CD4-positive, alpha-beta memory T cell (primary cell): ENCODE data around the gene TRIM41. TPM values are rescaled to one million over a fixed set of nuclear protein-coding genes. Genes with fewer than 3 reads are reported as not detected.

Experiments
- CTCF ChIA-PET: fragments of 350-600 bp; sonication (Branson Sonifier 250); formaldehyde crosslinking; loops from one replicate; lab custom pipeline; 2021; ENCODE audit warnings: inconsistent platforms; ENCODE audit not compliant: partially characterized antibody; lab: Charles Lee
- POLR2A ChIA-PET: fragments of 350-600 bp; sonication (Branson Sonifier 250); formaldehyde crosslinking; loops from one replicate; lab custom pipeline; 2021; ENCODE audit not compliant: partially characterized antibody; lab: Charles Lee
- DNase-seq, 5 donors: peaks; one replicate each; pipeline versions ENCODE4 v3.0.0 to v3.0.0-alpha.2; 2020 to 2022; ENCODE audit warnings: mixed read lengths in 1 of 5
- H3K27ac ChIP-seq: one replicate; pipeline ENCODE4 v1.7.0; 2013; ENCODE audit warnings: low read depth, low read length
- H3K27me3 ChIP-seq: 2 replicates; pipeline ENCODE4 v1.7.0; 2013; ENCODE audit warnings: mild to moderate bottlenecking, low read length, moderate library complexity; ENCODE audit not compliant: insufficient read depth
- H3K36me3 ChIP-seq: 2 replicates; pipeline ENCODE4 v1.7.0; 2013; ENCODE audit warnings: mild to moderate bottlenecking, low read length, moderate library complexity; ENCODE audit not compliant: insufficient read depth
- H3K4me1 ChIP-seq: 2 replicates; pipeline ENCODE4 v1.7.0; 2013; ENCODE audit warnings: mild to moderate bottlenecking, low read length, moderate library complexity; ENCODE audit not compliant: insufficient read depth
- H3K4me3 ChIP-seq, 2 donors: one replicate each; pipeline ENCODE4 v1.7.0; 2013; ENCODE audit warnings: low read length in 2 of 2, mild to moderate bottlenecking in 1 of 2
- H3K9me3 ChIP-seq, 2 donors: one replicate each; pipeline ENCODE4 v1.7.0; 2013; ENCODE audit warnings: low read length in 2 of 2, control low read depth in 1 of 2; ENCODE audit not compliant: control insufficient read depth in 1 of 2
- H3K27ac Mint-ChIP-seq, 7 donors: one replicate each; pipeline ENCODE4 v1.8.0; 2020 to 2021; ENCODE audit warnings: mixed read lengths in 7 of 7, mild to moderate bottlenecking in 6 of 7, inconsistent platforms in 3 of 7, moderate library complexity in 3 of 7
- H3K27me3 Mint-ChIP-seq, 2 donors: one replicate each; pipeline ENCODE4 v1.8.0; 2020 to 2021; ENCODE audit warnings: mixed read lengths in 2 of 2
- H3K36me3 Mint-ChIP-seq, 2 donors: one replicate each; pipeline ENCODE4 v1.8.0; 2020 to 2021; ENCODE audit warnings: mixed read lengths in 2 of 2, inconsistent platforms in 1 of 2, mild to moderate bottlenecking in 1 of 2
- H3K4me1 Mint-ChIP-seq, 4 donors: one replicate each; pipeline ENCODE4 v1.8.0; 2020 to 2021; ENCODE audit warnings: mixed read lengths in 4 of 4, mild to moderate bottlenecking in 1 of 4
- H3K4me3 Mint-ChIP-seq, 8 donors: one replicate each; pipeline ENCODE4 v1.8.0; 2020 to 2021; ENCODE audit warnings: mixed read lengths in 8 of 8, mild to moderate bottlenecking in 7 of 8, moderate library complexity in 6 of 8, inconsistent platforms in 3 of 8
- H3K9me3 Mint-ChIP-seq, 8 donors: one replicate each; pipeline ENCODE4 v1.8.0; 2020 to 2021; ENCODE audit warnings: mixed read lengths in 8 of 8, mild to moderate bottlenecking in 5 of 8, inconsistent platforms in 3 of 8, moderate library complexity in 1 of 8
- intact Hi-C: fragments of 100-400 bp; cut with micrococcal nuclease; formaldehyde crosslinking; loops from one replicate; pipeline ENCODE4 v1.15.1; 2023
- polyA plus RNA-seq, 2 donors: library from polyadenylated mRNA; unstranded; fragments of 300-500 nt; fragmentation: Illumina TruSeq; gene quantifications; one replicate each; pipeline ENCODE4 v1.2.3, GENCODE V29; 2021
- total RNA-seq, 2 experiments: library from RNA; stranded (reverse); gene quantifications; one replicate each; pipeline ENCODE4 v1.2.3, GENCODE V29; 2021

Gene TRIM41
- total and polyA plus RNA-seq, 4 experiments from 2014 or later: 1.7 to 40.7 (median 20.9) TPM

- no peak for DNase-seq
- intact Hi-C loops: no loop called here
- Histone ChIP-seq H3K27ac (no peak overlapping the region), H3K4me1 (peaks cover 79% of the 10 kb centered on the region), H3K9me3 (no peaks in the 10 kb centered on the region), H3K4me3 (no peak overlapping the region), H3K36me3 (peaks cover 16% of the 10 kb centered on the region), H3K27me3 (no peaks in the 10 kb centered on the region)
- H3K27ac Mint-ChIP-seq: peak overlapping the region in 6 of 7 donors; percentile 2 to 83 (median 59)
- H3K27me3 Mint-ChIP-seq: no peaks in the 10 kb centered on the region
- peak overlapping the region in 2 of 8 donors; percentile 1 to 66 for H3K4me3 Mint-ChIP-seq
- CTCF ChIA-PET: interaction anchor here (1.0 to 2.5 kb wide), 4 partner anchors 12 to 71 kb away, joined by 3 to 8 read pairs (median 4); no protein-coding TSS in a partner anchor
- POLR2A ChIA-PET: interaction anchor here (0.9 to 10.9 kb wide), 6 partner anchors 11 to 71 kb away, joined by 3 to 397 read pairs (median 4); partner anchors contain the start of genes RACK1 and TRIM41
- H3K4me1 Mint-ChIP-seq: peaks cover 53 to 85% (median 67%) of the 10 kb centered on the region in 4 donors
- no peaks in the 10 kb centered on the region for H3K9me3 Mint-ChIP-seq
- peaks cover 25 to 51% of the 10 kb centered on the region in 2 donors for H3K36me3 Mint-ChIP-seq
Measured at GRCh38 chr5:181255836-181256578, 32.9 kb downstream of the TRIM41 start.

DNA sequence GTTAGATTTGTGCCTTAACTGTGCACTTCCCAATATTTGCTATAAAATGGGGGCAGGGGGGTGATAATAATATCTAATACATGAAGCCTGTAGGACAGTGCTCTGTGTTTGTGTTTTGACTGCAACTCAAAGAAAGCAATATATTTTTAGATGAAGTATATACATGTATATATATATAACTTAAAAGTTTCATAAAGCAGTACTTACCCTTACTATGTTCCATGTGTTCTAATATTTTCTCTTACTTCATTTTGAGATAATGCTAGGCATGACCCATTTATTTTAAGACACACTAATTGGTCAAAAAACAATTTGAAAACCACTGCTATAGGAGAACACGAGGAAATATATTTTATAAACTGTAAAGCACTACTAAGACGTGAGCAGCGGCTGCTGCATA is 35.5 kb downstream of the TRIM41 start:
- H3K4me1 ChIP-seq: peaks cover 68% of the 10 kb centered on the region
- intact Hi-C loops: no loop called here
- peak overlapping the region; percentile 81 to 94 for H3K4me3 ChIP-seq
- Mint-ChIP-seq H3K4me1 (peaks cover 47 to 72% (median 61%) of the 10 kb centered on the region in 4 donors), H3K36me3 (peaks cover 24 to 47% of the 10 kb centered on the region in 2 donors), H3K27ac (peak overlapping the region; percentile 59 to 99 (median 99)), H3K4me3 (peak overlapping the region; percentile 96 to 100 (median 99)), H3K27me3 (no peaks in the 10 kb centered on the region), H3K9me3 (no peaks in the 10 kb centered on the region)
- no peak for DNase-seq
- ChIA-PET CTCF (no interaction called here), POLR2A (interaction anchor here (4.3 to 10.9 kb wide), 3 partner anchors 13 to 53 kb away, joined by 83 to 397 read pairs (median 215); partner anchors contain the start of genes RACK1, TRIM41 and TRIM7)
- peak overlapping the region; percentile 99 for H3K27ac ChIP-seq
- peaks cover 14% of the 10 kb centered on the region for H3K36me3 ChIP-seq
- no peaks in the 10 kb centered on the region for H3K9me3 ChIP-seq
- no peaks in the 10 kb centered on the region for H3K27me3 ChIP-seq

- peak overlapping the region; percentile 81 to 94 for H3K4me3 ChIP-seq
- POLR2A ChIA-PET: interaction anchor here (3.0 to 10.9 kb wide), 5 partner anchors 14 to 456 kb away, joined by 15 to 397 read pairs (median 83); partner anchors contain the start of genes RACK1, TRIM41 and TRIM7
- H3K36me3 ChIP-seq: peaks cover 19% of the 10 kb centered on the region
- peak overlapping the region; percentile 96 to 100 (median 99) for H3K4me3 Mint-ChIP-seq
- peaks cover 46 to 74% (median 61%) of the 10 kb centered on the region in 4 donors for H3K4me1 Mint-ChIP-seq
- no peaks in the 10 kb centered on the region for H3K27me3 Mint-ChIP-seq
- H3K27ac Mint-ChIP-seq: peak overlapping the region; percentile 97 to 99 (median 99)
- H3K9me3 ChIP-seq: no peaks in the 10 kb centered on the region
- H3K27ac ChIP-seq: peak overlapping the region; percentile 99
- intact Hi-C loops: no loop called here
- DNase-seq: no peak
- H3K4me1 ChIP-seq: peaks cover 68% of the 10 kb centered on the region
- H3K27me3 ChIP-seq: no peaks in the 10 kb centered on the region
- peaks cover 28 to 48% of the 10 kb centered on the region in 2 donors for H3K36me3 Mint-ChIP-seq
- no peaks in the 10 kb centered on the region for H3K9me3 Mint-ChIP-seq
- CTCF ChIA-PET: interaction anchor here (2.9 to 3.6 kb wide), 3 partner anchors 9 to 74 kb away, joined by 21 to 29 read pairs (median 27); no protein-coding TSS in a partner anchor
Measured at GRCh38 chr5:181259283-181259682, 36.2 kb downstream of the TRIM41 start.

DNA sequence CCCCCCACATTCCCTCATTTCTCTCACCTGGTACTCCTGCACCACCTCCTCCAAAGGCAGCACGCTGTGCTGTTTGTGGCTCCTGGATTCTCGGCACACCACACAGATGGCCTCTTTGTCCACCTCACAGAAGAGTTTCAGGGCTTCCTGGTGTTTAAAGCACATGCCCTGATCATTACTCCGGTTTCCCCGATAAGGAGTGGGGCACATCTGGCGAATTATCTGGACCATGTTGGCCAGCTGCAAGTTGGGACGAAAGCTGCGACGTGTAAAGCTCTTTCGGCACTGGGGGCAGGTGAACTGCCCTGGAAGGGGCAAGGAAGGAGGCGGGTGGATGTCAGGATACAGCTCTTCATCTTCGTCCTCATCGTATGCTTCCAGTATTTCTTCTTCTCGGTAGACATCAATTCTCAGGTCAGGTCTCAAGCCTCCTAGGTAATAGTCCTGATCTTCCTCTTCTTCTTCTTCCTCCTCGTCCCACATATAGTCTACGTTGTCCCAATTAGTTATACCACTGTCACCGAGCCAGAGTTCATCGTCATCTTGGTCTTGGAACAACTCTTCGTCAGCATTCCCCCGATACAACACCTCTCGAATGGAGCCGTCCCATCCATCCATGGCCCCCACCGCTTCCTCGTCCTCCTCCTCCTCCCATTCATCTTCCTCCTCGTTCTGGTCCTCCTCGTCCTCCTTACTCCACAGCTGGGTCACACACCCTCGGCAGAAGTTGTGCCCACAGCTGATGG is 37.1 kb downstream of the TRIM41 start:
- Mint-ChIP-seq H3K9me3 (no peaks in the 10 kb centered on the region), H3K27me3 (no peaks in the 10 kb centered on the region), H3K27ac (peak overlapping the region; percentile 97 to 99 (median 99)), H3K4me3 (peak overlapping the region; percentile 96 to 100 (median 99)), H3K4me1 (peaks cover 42 to 65% (median 54%) of the 10 kb centered on the region in 4 donors), H3K36me3 (peaks cover 23 to 41% of the 10 kb centered on the region in 2 donors)
- DNase-seq: no peak
- peak overlapping the region; percentile 99 for H3K27ac ChIP-seq
- H3K36me3 ChIP-seq: peaks cover 18% of the 10 kb centered on the region
- no peaks in the 10 kb centered on the region for H3K9me3 ChIP-seq
- CTCF ChIA-PET: interaction anchor here (1.2 to 3.6 kb wide), 6 partner anchors 10 to 100 kb away, joined by 3 to 29 read pairs (median 22); partner anchors contain the start of genes RACK1 and TRIM41
- intact Hi-C loops: loop anchor here (5.0 kb wide), 1 partner anchor 448 kb away; no protein-coding TSS in a partner anchor
- peaks cover 59% of the 10 kb centered on the region for H3K4me1 ChIP-seq
- H3K4me3 ChIP-seq: peak overlapping the region; percentile 81 to 94
- POLR2A ChIA-PET: interaction anchor here (0.6 to 10.9 kb wide), 22 partner anchors 11 to 1637 kb away, joined by 3 to 397 read pairs (median 8); partner anchors contain the start of genes HNRNPH1, RACK1, TRIM41 and TRIM7
- no peaks in the 10 kb centered on the region for H3K27me3 ChIP-seq

GRCh38 chr5:181260720-181261319 is 37.7 kb downstream of the TRIM41 start, which contains the start of gene TRIM52:
Gene TRIM52, minus strand, starts transcription at chr5:181261143. Its CDS starts 330 bp downstream, at chr5:181260813.
- DNase-seq: peak; percentile 92 to 94 (median 93)
- Mint-ChIP-seq H3K4me1 (peaks cover 39 to 59% (median 48%) of the 10 kb centered on the region in 4 donors), H3K4me3 (peak within 1 kb of the TSS; percentile 96 to 100 (median 99)), H3K36me3 (peaks cover 18 to 34% of the 10 kb centered on the region in 2 donors), H3K9me3 (no peaks in the 10 kb centered on the region), H3K27me3 (no peaks in the 10 kb centered on the region), H3K27ac (peak within 1 kb of the TSS; percentile 97 to 99 (median 99))
- peak within 1 kb of the TSS; percentile 81 to 94 for H3K4me3 ChIP-seq
- intact Hi-C loops: loop anchor here (1.0 to 5.0 kb wide), 5 partner anchors 17 to 449 kb away; partner anchors contain the start of gene TRIM41
- ChIA-PET POLR2A (interaction anchor here (0.7 to 10.9 kb wide), 25 partner anchors 16 to 1638 kb away, joined by 3 to 397 read pairs (median 7); partner anchors contain the start of genes HNRNPH1, RACK1, TRIM41 and TRIM7), CTCF (interaction anchor here (0.7 to 3.6 kb wide), 10 partner anchors 10 to 101 kb away, joined by 3 to 29 read pairs (median 10); partner anchors contain the start of genes RACK1 and TRIM41)
- H3K27ac ChIP-seq: peak within 1 kb of the TSS; percentile 99
- peaks cover 12% of the 10 kb centered on the region for H3K36me3 ChIP-seq
- no peaks in the 10 kb centered on the region for H3K27me3 ChIP-seq
- H3K4me1 ChIP-seq: peaks cover 53% of the 10 kb centered on the region
- no peaks in the 10 kb centered on the region for H3K9me3 ChIP-seq
